HG03066 (cell line): ENCODE data around the gene EXOSC1.
"Not testable (repeated sequence)": the region's sequence is repeated elsewhere in the genome, so short reads cannot be mapped to it uniquely, and the experiment has no call there.

Experiments used
- ATAC-seq: cut with Tn5 transposase; IDR thresholded peaks from one replicate; pipeline ENCODE4 v1.9.1; 2021; ENCODE audit warnings: low read depth; ENCODE audit not compliant: unreplicated experiment

EXOSC1 gene

GRCh38 chr10:97459933-97460332 is 14.1 kb upstream of the EXOSC1 start:
- no peak for ATAC-seq

DNA sequence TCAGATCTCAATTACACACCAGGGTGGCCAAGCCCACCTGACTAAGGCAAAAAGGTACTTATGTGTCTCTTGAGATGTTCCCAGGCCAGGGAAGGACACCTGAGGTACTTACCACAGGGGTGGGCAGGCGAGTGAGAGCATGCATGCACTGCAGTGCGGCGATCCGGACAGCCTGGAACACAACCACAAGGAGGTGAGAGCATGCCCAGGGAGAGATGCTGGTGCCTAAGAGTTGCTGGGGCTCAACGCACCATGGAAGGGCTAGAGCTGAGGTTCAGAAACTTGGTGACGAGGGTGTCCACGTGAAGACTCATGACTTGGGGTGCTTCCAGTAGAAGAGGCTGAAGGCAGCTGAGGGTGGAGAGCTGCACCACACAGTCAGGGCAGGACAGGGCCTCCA is 13.3 kb upstream of the EXOSC1 start:
- ATAC-seq = no peak

- no peak for ATAC-seq
Observed at GRCh38 chr10:97456686-97457065, 10.9 kb upstream of the EXOSC1 start.

- ATAC-seq = no peak
Observed at GRCh38 chr10:97456034-97456685, 10.4 kb upstream of the EXOSC1 start.

DNA sequence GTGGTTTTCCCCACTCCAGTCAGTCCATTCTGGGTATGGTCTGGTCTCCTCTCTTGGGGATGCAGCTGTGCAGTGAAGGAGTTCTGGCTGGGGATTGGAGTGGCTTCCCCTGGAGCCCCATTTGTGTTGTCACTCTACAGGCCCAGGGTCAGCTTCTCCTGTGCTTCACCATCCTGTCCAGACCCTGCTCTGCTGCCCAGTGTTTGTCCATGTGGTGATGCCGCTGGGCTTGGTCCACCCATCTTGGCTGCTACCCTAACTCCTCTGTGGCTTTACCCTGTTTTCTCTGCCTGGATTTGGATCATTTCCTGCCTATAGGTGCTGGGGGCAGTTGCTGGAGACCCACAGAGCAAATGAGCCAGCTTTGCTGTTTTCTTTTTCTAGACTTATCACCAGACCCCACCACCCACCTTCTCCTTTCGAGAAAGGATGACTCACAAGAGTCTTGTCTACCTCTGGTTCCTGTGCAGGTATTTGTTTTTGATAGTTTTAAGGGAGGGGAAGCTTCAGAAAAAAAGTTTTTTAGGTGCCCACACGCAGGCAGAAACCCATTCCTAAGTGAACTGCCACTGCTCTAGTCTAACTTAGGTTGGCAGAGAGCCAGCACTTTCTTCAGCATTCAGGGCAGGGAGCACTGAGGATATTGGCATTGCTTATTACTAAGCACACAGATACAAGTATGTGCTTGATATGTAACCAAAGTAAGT is 8.7 kb upstream of the EXOSC1 start:
- no peak for ATAC-seq

GRCh38 chr10:97452352-97452751 is 6.5 kb upstream of the EXOSC1 start:
- no peak for ATAC-seq

- no peak for ATAC-seq
Observed at GRCh38 chr10:97451605-97452004, 5.8 kb upstream of the EXOSC1 start.

GRCh38 chr10:97450828-97451227 is 5.0 kb upstream of the EXOSC1 start:
- no peak for ATAC-seq

DNA sequence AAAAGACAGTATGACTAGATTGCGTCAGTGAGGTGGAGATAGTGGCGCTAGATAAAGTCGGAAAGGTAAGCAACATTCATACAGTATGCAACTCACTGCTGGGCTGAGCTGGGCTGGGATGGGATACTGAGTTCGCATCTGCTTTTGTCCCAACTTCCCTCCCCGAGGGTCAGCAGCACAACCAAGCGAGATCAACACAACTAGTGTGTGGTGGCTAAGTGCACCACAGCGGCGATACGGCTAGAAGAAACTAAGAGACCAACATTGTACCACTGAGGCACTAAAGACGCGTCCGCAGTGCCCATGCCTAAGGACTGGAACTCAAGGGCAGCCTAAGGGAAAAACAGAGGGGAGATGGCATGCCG is 467 bp downstream of the EXOSC1 start:
- no peak for ATAC-seq

DNA sequence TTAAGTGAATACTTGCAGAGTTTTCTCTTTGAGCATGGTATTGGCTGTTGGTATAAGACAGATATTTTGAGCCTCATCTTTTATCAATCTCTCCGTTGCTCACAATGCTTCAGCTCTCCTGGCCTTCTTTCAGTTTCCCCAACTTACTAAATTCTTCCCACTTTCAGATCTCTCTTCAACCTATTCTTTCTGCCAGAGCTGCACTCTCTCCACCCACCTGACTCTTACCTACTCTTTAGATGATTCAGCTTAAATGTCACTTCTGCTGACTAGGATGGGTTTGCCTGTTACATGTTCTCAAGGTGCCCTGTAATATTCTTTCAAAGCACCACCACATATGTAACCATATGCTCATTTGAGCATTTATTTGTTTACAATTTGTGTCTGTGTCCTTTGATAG is 1.6 kb downstream of the EXOSC1 start:
- no peak for ATAC-seq

- no peak for ATAC-seq
Observed at GRCh38 chr10:97442277-97442676, 3.5 kb downstream of the EXOSC1 start.

- no peak for ATAC-seq
Observed at GRCh38 chr10:97435211-97435610, 10.6 kb downstream of the EXOSC1 start.

DNA sequence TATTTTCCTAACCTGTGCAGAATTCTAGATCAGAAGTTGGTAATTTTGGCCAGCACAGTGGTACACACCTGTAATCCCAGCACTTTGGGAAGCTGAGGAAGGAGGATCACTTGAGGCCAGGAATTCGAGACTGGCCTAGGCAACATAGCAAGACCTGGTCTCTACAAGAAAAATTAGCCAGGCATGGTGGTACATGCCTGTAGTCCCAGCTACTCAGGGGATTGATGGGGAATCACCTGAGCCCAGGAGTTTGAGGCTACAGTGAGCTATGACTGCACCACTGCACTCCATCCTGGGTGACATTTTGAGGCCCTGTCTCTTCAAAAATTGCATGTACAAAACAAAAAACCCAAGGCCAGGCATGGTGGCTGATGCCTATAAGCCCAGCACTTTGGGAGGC is 11.2 kb downstream of the EXOSC1 start:
- no peak for ATAC-seq

DNA sequence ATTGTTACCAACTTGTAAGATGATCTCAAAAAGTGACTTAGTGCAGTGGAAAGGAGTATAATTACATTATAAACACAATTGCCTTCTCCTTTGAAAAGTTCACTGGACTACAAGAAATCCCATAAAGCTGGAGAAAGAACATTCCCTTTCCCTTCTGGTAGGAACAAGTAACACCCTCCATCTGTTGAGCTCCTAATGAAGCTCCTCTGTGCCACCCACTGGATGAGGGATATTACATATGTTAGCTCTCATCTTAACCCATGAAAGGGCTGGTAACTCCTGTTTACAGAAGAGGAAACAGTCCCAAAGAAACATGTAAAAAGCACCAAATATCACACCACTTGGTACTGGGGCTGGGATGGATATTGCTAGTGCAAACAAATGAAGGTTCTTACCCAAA is 11.8 kb downstream of the EXOSC1 start:
- no peak for ATAC-seq

DNA sequence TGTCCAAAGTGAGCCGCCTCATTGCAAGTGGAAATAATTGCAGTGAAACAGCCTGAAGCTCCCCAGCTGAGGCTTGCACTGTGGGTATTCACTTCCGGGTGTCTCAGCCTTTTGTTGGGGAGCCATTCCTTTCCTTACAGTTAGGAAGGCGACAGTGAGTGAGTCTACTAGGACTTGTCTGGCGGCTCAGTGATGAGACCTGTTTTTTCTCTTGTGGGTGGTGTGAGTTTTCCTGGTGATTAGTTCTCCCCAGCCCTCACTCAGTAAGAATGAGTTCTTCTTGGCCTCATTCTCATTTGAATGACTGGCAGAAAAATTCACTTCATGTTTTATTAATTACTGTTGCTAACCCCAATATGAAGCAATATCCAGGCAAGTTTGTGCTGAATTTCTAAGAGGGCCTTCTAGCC is 17.2 kb downstream of the EXOSC1 start:
- ATAC-seq = no peak

- no peak for ATAC-seq
Observed at GRCh38 chr10:97427571-97428179, 18.1 kb downstream of the EXOSC1 start.

- no peak for ATAC-seq
Observed at GRCh38 chr10:97426776-97427570, 18.8 kb downstream of the EXOSC1 start.

- ATAC-seq = peak; percentile 87
Observed at GRCh38 chr10:97425964-97426775, 19.6 kb downstream of the EXOSC1 start, which contains the start of gene PGAM1. Gene PGAM1, plus strand, starts transcription at chr10:97426191. Its CDS starts 117 bp downstream, at chr10:97426308.

DNA sequence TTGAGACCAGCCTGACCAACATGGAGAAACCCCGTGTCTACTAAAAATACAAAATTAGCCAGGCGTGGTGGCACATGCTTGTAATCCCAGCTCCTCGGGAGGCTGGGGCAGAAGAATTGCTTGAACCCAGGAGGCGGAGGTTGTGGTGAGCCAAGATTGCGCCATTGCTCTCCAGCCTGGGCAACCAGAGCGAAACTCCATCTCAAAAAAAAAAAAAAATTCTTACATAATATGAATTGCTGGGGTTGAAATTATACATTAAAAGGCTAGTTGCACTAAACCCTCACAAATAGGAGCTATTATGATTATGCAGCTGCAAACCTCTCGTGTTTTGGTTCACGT is 22.1 kb downstream of the EXOSC1 start:
- ATAC-seq = not testable (repeated sequence)

DNA sequence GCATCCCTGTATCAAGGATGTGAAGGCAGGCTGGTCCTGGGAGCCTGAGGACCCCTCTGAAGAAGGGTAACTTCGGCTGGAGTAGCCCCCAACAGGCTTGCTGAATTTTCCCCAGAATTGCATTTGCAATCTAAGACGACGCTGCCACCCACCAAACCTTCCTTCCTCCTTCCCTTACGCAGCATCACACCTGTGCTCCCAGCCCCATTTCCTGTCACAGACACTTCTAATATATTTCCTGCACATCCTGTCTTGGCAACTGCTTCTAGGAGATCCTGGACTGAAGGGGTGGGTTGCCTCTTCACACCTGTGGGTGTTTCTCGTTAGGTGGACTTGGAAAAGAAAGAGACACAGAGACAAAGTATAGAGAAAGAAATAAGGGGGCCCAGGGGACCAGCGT is 29.2 kb downstream of the EXOSC1 start:
- no peak for ATAC-seq
